Kidney (tissue), 14 donors: ENCODE measurements around the gene CDK14. TPM values are rescaled to one million over a fixed set of nuclear protein-coding genes. Genes with fewer than 3 reads are reported as not detected.

Source experiments
- DNase-seq, 5 donors: peaks; one replicate each; pipeline ENCODE4 v3.0.0-alpha.2; 2013 to 2020
- FAIRE-seq: peaks from 2 replicates; lab custom pipeline; 2012; peaks lifted over from hg19 to GRCh38; lab: Jason Lieb, UNC
- H3K27ac ChIP-seq, 2 donors: one replicate each; pipeline ENCODE4 v1.7.0; 2013; ENCODE audit warnings: low read depth in 2 of 2, low read length in 2 of 2, inconsistent platforms in 1 of 2
- H3K27me3 ChIP-seq: one replicate; pipeline ENCODE4 v1.7.1; 2013; ENCODE audit warnings: low read length, inconsistent platforms; ENCODE audit not compliant: control insufficient read depth, insufficient read depth
- H3K36me3 ChIP-seq, 3 donors: one replicate each; pipeline versions ENCODE4 v1.7.0 to v1.7.1; 2013; ENCODE audit warnings: low read length in 3 of 3, control low read depth in 1 of 3, inconsistent platforms in 1 of 3; ENCODE audit not compliant: insufficient read depth in 3 of 3, control insufficient read depth in 2 of 3
- H3K4me1 ChIP-seq, 3 donors: one replicate each; pipeline versions ENCODE4 v1.7.0 to v1.7.1; 2013; ENCODE audit warnings: low read length in 3 of 3, inconsistent platforms in 1 of 3, low read depth in 1 of 3; ENCODE audit not compliant: control insufficient read depth in 2 of 3, insufficient read depth in 2 of 3
- H3K4me3 ChIP-seq, 3 donors: one replicate each; pipeline versions ENCODE4 v1.7.0 to v1.8.1; 2013; ENCODE audit warnings: low read length in 3 of 3, control low read depth in 1 of 3, inconsistent platforms in 1 of 3
- H3K9ac ChIP-seq, 3 donors: one replicate each; pipeline versions ENCODE4 v1.7.0 to v1.7.1; 2013; ENCODE audit warnings: low read length in 3 of 3, control low read depth in 1 of 3, inconsistent platforms in 1 of 3
- H3K9me3 ChIP-seq, 3 donors: one replicate each; pipeline versions ENCODE4 v1.7.0 to v1.7.1; 2013; ENCODE audit warnings: low read length in 3 of 3, control low read depth in 1 of 3, inconsistent platforms in 1 of 3; ENCODE audit not compliant: control insufficient read depth in 2 of 3, insufficient read depth in 1 of 3
- CTCF ChIP-seq: IDR thresholded peaks from 3 replicates; pipeline ENCODE4 v1.5.1; 2012; ENCODE audit warnings: mild to moderate bottlenecking, moderate library complexity, borderline replicate concordance; ENCODE audit not compliant: insufficient read depth; ENCODE audit errors: extremely low read depth
- intact Hi-C: fragments of 100-400 bp; cut with DNase I; formaldehyde crosslinking; loops from one replicate; pipeline ENCODE4 v1.11.1; 2022
- polyA plus RNA-seq: library from polyadenylated mRNA; stranded (reverse); fragments of 350-450 nt; fragmentation: Illumina TruSeq; extraction: RNeasy Lipid Tissue Mini Kit (QIAGEN cat#74804); gene quantifications from one replicate; pipeline ENCODE4 v1.2.3, GENCODE V29; 2014; ENCODE audit warnings: low read depth, low replicate concordance; ENCODE audit not compliant: insufficient read depth
- total RNA-seq: library from RNA; stranded (reverse); fragmentation: NEBNext Ultra II Directional; extraction: Animal tissue kit (Norgen Biotek cat#: 25700); gene quantifications from one replicate; pipeline ENCODE4 v1.2.1, GENCODE V29; 2021
- donor health status: control.
- donor health status: control.
- donor health status: control.
- donor health status: control.
- donor health status: control.
- donor health status: DM: yes; HTN: yes; CAD: no.
- donor health status: Normal renal cell carcinoma (clear cell type).

The CDK14 gene
- total and polyA plus RNA-seq, 2 donors from 2014 or later = 11.9 to 33.9 TPM

- H3K4me1 ChIP-seq = no peaks in the 10 kb centered on the region
- no peak for FAIRE-seq
- no peaks in the 10 kb centered on the region for H3K27me3 ChIP-seq
- intact Hi-C loops = no loop called here
- no peaks in the 10 kb centered on the region for H3K36me3 ChIP-seq
- no peak overlapping the region for H3K27ac ChIP-seq
- DNase-seq = no peak
- H3K9me3 ChIP-seq = no peaks in the 10 kb centered on the region
- no peak for TF ChIP-seq CTCF
- no peak overlapping the region for H3K9ac ChIP-seq
- H3K4me3 ChIP-seq = no peak overlapping the region
These were observed 35.4 kb upstream of the CDK14 start for GRCh38 chr7:90560730-90561129.

GRCh38 chr7:90563286-90563685 is 32.8 kb upstream of the CDK14 start:
- no peak overlapping the region for H3K4me3 ChIP-seq
- H3K27ac ChIP-seq = no peak overlapping the region
- DNase-seq = no peak
- intact Hi-C loops = no loop called here
- no peak for FAIRE-seq
- H3K36me3 ChIP-seq = no peaks in the 10 kb centered on the region
- H3K4me1 ChIP-seq = no peaks in the 10 kb centered on the region
- H3K9ac ChIP-seq = no peak overlapping the region
- H3K27me3 ChIP-seq = no peaks in the 10 kb centered on the region
- no peak for TF ChIP-seq CTCF
- H3K9me3 ChIP-seq = no peaks in the 10 kb centered on the region

- no peaks in the 10 kb centered on the region for H3K4me1 ChIP-seq
- intact Hi-C loops = no loop called here
- H3K36me3 ChIP-seq = no peaks in the 10 kb centered on the region
- H3K4me3 ChIP-seq = no peak overlapping the region
- FAIRE-seq (no peak), DNase-seq (no peak)
- H3K9ac ChIP-seq = no peak overlapping the region
- no peak for TF ChIP-seq CTCF
- H3K27me3 ChIP-seq = no peaks in the 10 kb centered on the region
- no peaks in the 10 kb centered on the region for H3K9me3 ChIP-seq
- no peak overlapping the region for H3K27ac ChIP-seq
These were observed 31.7 kb upstream of the CDK14 start for GRCh38 chr7:90564455-90564854.

- no peak for DNase-seq
- TF ChIP-seq CTCF = no peak
These were observed 27.9 kb upstream of the CDK14 start for GRCh38 chr7:90568213-90568612.

More at GRCh38 chr7:90568213-90568612, 27.9 kb upstream of the CDK14 start:
- H3K27me3 ChIP-seq = no peaks in the 10 kb centered on the region
- no peak overlapping the region for H3K4me3 ChIP-seq
- no peak overlapping the region for H3K9ac ChIP-seq
- intact Hi-C loops = no loop called here
- H3K36me3 ChIP-seq = no peaks in the 10 kb centered on the region
- H3K27ac ChIP-seq = no peak overlapping the region
- H3K4me1 ChIP-seq = no peaks in the 10 kb centered on the region
- no peak for FAIRE-seq
- no peaks in the 10 kb centered on the region for H3K9me3 ChIP-seq
